ENCODE results near the gene MSRB2.
"Not testable (repeated sequence)": the region's sequence is repeated elsewhere in the genome, so short reads cannot be mapped to it uniquely, and the experiment has no call there.

The MSRB2 gene

DNA sequence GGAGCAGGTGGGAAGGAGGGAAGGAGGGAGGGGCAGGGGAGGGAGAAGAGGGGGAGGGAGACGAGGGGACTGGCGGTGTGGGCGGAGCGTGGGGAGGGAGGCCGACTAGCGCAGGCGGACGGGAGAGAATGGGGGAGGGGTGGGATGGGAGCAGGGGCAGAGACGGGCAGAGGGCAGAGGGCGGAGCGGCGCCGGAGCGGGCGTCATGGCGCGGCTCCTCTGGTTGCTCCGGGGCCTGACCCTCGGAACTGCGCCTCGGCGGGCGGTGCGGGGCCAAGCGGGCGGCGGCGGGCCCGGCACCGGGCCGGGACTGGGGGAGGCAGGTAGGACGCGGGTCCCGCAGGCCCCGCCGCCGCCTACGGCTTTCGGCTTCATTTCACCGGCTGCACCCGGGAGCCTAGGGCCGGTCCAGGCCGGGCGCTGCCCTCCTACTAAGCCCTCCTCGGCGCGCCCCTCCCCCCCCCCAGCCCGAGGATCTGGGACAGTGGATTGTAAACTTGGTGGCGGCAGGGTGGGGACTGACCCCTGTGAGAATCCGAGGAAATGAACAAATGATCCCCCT, at the start of gene MSRB2:
Gene MSRB2 (plus strand): TSS at position 176 of the 562 bp plus-strand sequence. CDS start 30 bp downstream, at position 206.
- DNase-seq, result no peak

DNA sequence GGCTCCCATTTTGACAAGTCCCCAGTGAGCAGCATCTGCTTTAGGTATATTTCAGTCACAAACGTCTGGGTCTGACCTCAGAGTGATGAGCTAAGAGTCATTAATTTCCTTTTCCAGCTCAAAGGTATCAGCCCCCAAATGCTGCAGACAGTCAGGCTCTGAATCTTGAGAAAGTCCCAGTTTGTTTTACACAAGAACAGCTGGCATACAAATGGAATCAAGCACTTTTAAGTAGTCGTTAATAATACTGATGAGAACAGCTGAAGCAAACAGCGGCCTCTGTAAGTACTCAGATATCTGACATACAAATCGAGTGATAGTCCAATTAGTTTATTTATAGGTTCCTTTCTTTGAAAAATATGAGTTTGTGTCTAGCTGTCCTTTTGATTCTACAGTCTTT, 49.4 kb upstream of the MSRB2 start:
- no peak for DNase-seq

DNA sequence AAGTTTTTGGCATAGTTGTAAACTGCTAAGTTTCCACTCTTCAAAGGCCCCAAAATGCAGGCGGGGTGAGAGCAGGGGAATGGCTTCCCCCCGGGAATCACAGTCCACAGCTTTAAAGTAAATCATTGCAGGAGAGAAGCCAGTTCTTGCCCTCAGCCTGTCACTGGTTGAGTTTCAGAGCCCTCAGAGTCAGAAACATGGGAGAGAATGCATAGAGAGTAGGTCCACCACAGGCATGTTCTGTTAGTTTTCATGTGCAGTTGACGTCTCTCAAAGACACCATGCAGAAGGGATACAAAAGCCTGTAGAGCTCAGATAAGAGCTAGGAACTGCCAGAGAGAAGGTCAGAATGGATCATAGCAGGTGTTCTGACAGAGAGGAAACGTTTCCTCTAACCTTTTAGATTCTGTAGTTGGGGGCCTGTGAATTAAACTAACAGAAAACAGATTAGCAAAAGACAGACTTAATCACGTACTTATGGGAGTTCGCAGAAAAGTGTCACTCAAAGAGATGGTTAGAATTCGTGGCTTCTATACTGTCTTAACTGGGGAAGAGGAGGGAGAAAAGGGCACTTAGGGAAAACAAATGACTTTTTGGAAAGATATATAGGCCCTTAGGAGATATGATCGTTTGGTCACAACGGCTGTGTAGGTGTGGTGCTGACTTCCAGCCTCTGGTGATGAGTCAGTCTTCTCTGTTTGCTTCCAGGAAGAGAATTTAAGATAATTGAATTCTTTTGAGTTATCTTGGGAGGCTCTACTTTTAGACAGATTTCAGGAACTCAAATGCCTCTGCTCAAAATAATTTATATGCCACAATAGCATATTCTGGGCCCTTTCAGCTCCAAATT, 48.0 kb upstream of the MSRB2 start:
- DNase-seq, result no peak

DNA sequence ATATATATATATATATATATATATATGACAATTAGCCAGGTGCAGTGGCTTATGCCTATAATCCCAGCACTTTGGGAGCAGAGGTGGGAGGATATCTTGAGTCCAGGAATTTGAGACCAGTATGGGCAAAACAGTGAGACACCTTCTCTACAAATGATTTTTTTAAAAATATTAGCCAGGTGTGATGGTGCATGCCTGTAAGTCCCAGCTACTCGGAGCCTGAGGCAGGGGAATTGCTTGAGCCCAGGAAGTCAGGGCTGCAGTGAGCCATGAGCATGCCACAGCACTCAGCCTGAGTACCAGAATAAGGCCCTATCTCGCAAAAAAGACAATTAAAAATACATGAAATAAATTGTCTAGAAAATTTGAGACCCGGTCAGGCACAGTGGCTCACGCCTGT, 47.2 kb upstream of the MSRB2 start:
- no peak for DNase-seq

DNA sequence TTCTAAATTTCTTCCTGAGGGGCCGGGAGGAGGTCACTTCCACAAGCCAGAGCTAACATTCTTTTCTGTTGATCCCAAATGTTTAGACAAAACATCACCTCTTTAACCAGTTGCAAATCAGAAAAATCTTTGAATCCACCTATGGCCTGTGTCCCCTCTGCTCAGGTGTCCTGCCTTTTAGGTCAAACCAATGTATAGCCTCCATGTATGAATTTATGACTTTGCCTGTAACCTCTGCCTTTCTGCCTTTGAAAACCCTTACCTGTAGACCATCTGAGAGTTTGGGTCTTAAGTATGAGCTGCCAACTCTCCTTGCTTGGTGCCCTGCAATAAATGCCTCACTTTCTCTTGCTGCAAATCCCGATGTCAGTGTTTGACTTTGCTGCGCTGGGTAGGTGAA, 44.1 kb upstream of the MSRB2 start:
- no peak for DNase-seq

DNA sequence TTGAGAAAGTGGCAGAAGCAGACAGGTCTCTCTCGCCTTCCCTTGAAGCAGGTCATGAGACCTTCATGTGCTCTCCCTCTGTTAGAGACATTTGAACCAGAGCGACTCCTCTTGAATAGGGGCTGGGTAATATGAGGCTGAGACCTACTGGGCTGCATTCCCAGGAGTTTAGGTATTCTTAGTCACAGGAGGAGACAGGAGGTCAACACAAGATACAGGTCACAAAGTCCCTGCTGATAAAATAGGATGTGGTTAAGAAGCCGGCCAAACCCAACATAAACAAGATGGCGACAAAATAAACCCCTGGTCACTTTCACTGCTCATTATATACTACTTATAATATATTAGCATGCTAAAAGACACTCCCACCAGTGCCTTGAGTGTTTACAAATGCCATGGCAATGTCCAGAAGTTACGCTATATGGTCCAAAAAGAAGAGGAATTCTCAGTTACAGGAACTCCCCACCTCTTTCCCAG, 43.5 kb upstream of the MSRB2 start:
- no peak for DNase-seq

DNA sequence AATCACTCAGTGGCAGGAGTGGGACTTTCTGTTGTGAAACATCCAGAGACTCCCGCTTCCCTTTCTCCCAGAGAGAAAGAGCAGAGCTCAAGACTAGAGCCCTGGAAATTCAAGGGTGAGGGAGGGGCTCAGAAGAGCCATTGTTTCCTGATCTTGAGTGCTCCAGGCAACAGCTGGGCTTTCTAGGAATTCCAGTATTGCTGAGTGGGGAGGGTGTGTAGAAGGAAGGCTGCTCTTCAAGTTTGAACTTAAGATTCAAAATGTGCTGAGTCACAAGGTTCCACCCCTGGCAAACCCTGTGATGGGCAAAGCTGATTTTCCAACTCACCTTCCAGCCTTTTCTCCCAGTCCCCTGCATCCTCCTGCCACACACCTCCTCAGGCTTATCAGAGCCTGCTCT, 42.3 kb upstream of the MSRB2 start:
- DNase-seq, result no peak

DNA sequence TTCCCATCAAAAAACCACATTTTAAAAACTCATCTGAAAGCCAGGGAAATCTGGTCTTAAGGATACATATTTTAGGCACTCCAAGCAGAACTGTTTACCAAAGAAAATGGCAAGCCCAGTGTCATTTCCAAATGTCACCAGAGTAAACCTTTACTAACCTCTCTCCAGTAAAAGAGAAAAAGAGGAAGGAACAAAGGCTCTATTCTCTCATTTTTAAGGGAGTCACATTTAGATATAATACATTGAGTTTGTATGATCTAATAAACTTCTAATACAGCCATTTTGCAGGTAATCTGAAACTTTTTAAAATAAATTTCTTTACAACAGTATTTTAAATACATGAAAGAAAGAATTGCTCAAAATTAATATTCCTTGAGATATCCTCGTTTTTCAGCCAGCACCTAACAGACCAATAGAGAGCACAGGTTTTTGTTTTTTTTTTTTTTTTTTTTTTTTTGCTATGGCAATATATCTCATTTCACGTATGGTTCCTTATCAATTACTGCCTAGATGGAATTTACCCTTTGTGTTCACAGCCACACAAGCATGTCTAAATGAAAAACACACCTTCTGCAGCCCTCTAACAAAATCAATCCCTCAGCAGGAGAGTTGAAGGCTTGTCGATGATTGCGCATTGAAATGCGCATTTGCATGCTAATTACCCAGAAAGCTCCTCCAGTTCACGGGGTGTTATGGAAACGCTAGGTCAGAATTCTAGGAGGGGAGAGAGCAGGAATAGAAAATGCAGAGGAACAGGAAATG, 39.8 kb upstream of the MSRB2 start:
- no peak for DNase-seq

DNA sequence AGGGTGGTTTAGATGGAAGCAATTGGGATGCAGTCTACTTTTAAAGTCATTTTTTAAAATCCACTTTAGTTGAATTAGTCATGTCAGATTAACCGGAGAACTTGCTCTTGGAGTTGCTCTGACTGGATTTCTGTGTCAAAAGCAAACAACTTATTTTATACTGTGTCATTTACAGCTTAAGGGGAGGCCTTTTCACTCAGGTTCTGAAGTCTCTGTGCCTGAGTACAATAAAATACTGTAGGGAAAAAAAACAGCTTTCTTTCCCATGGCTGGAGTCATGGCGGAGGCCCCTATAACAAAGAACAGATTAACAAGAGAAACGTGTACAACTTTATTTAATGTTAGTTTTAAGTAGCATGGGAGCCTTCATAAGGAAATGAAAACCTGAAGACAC, 39.2 kb upstream of the MSRB2 start:
- DNase-seq, result no peak

DNA sequence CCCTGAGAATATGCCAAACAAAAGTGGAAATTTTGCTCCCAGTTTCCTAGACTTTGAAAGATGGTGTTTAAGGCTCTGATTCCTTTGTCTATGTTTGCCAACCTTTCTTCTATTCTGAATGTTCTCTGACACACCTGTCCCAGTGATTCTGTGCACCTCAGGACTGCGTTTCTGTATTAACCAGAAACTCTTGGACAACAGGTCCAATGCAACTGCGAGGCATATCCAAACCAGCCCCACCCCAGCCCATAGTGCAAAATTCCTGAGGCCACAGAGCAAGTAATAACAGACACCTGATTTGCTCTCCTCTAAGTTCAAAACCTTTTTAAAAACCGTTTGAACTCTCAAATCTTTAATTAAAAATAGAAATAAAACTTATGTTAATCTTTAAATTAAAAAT, 37.0 kb upstream of the MSRB2 start:
- DNase-seq, result no peak

DNA sequence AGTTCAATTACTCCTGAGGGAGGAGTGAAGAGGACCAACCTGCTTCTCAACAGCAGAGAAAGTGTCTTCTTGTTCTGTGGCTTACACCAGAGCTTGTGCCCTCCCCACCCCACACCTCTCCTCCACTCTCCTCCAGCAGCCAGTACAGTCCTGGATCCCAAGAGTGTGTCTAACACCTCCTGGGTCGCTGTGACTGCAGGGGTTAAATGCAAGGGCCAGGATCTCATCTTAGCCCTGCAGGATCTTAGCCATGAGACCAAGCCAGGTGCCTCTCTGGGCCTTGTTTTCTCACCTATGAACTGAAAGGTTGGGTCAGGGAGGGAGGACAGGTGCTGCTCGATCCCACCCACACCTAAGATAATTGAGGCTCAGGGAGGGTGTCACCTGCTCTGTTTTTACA, 34.5 kb upstream of the MSRB2 start:
- DNase-seq, result no peak

DNA sequence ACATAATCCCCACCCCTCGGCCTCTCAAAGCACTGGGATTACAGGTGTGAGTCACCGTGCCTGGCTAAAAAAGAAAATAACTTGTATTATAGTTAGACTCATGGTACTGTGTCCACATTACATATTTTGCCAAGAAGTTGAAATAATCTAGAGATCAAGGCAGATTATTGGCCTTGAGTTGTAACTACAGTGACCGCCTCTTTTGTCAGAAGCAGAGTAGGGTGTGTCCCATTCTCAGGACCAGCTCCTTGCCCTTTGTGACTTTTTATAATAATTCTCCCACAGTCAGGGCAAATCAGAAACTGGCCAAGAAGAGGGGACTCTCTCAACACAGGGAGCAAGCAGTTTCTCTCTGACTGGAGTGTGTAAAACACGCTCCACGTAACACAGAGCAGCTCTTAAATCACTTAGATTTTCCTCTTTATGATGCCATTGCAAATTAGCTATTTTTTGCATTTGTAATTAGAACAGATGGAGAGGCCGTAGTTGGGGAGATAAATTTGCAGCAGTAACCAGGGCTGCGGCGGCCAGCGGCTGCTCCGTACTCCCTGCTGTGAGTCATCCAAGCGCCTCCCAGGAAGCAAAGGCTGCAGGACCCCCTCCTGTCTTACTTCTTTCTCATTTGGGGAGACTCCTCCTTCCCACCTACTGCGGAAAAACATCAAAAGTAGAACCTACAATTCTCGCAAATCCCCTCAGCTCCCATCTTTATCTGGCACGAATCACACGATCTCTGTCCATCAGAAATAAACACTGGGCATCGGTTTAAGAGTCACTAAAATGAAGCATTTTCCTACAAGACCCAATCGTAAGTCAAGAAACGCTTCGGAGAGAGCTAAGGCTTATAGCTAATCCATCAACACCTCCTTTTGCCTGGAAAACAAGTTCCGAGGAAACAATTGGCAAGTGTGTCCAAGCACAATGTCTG, 32.1 kb upstream of the MSRB2 start:
- no peak for DNase-seq

DNA sequence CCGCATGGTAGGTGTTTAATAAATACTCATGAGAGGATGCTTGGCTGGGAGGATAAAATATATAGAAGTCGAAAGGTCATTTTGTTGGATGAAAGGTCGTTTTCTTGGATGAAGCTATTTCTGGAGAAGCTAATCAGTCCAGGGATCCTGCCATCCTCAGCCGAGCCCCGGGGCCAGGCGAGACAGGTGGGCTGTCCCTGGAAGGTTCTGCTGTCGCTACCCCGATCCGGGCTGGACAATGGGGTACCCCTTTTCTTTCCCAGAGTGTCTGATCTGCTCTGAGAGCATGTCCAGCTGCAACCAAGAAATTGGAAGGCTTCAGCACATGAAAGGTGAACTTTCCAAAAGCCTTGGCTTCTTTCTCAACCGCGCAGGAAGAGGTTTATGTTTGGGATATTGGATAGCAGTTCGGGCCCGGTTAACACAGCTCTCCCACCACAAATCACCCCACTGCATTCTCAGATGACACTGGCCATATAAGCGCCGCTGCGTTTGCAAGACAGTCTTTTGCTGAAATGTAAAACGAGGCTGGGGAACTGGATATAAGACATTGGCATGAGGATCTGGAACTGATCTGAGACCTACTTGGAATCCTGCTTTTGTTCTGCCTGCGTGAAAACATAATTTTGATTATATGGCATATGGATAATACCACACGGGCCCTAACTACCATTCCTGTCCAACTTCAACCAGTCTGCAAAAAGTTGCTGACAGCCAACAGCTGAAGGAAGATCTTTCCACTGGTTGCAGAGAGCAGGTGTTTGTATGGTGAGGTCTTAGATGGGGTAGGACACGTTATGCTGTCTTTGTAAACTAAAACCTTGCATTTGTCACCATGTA, 31.2 kb upstream of the MSRB2 start:
- DNase-seq, result no peak

DNA sequence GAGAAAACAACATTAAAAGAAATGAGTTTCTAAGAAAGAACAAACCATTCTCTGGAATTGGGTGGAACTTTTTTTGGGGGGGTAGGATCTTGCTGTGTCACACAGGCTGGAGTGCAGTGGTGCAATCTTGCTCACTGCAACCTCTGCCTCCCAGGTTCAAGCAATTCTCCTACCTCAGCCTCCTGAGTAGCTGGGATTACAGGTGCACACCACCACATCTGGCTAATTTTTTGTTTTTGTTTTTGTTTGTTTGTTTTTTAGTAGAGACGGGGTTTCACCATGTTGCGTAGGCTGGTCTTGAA, 30.6 kb upstream of the MSRB2 start:
- DNase-seq, result not testable (repeated sequence)

DNA sequence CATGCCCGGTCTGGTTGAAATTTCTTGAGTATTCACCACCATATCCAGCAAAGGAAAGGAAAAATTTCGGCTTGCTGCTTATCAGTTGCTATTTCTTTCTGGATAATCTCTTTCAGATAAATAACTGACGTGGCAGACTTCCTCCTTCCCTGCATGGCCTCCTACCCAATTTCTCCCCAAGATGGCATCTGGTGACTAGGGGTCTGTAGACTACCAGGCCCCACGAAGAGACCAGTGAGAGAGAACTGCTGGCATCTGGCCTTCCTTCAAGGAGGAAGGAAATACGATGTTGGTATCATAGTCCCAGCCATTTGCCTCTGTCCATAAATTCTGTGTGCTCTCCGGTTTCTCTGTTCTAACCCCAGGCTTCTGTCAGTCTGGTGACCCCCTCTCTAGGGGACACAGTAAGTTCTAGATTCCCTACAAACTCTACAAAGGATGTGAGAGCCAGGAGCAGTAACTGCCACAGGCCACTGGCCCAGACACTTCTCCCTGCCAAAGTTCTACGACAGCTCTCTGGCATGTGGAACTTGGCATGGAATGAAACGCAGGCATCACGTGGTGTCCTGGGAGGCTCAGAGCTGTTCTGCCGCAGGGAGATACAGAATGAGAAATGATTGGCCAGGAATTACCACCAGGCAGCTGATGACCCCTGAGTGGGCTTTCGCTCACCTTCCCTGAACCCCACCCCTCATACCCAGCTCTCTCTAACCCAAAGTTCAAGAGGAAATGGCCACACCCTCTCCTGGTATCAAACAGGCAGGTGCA, 30.0 kb upstream of the MSRB2 start:
- no peak for DNase-seq

DNA sequence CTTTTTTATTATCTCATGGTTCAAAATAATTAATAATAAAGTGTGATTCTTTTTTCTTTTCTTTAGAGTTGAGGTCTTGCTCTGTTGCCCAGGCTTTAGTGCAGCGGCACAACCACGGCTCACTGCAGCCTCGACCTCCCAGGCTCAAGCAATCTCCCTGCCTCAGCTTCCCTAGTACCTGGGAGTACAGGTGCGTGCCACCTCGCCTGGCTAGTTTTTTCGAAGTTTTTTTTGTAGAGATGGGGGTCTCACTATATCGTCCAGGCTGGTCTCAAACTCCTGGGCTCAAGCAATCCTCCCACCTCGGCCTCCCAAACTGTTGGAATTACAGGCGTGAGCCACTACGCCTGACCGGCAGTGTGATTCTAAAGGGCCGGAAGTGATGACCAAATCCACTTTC, 28.0 kb upstream of the MSRB2 start:
- DNase-seq, result no peak

DNA sequence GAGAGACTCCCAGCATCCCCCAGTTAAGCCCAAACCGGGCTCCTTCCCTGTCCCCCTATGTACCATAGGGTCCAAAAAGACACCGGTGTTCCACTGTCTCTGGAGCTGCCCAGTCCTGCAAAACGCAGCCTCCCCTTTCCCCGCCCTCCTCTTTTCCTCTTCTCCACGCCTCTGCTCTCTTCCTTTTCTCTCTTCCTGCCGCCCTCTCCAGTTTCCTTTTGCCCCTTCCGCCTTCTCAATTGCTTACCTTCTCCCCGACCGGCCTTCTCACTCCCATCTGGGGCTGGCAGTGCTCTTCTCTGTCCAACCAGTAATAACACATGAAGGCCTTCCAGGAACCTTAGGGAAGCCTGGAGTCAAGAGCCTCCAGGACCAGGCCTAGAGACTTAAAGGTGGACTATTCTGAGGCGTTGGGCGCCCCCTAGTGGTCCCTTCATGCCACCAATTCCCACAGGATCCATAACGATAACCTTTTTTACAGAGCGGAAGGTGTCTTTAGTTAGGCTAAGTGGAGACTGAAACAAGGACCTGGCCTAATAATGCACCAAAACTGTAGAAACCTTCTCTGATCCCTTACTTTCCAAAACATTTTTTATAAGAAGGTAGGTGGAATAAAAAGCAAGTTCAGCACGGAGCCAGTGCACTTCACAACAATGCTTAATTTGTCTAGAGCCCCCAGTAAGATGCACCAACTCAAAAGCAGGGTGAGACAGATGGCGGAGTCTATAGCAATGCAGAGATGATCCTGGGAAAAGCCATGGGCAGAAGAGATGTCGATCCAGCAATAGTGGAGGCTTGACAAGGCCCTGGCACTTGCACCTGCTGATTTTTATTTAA, 27.2 kb upstream of the MSRB2 start:
- DNase-seq, result no peak

DNA sequence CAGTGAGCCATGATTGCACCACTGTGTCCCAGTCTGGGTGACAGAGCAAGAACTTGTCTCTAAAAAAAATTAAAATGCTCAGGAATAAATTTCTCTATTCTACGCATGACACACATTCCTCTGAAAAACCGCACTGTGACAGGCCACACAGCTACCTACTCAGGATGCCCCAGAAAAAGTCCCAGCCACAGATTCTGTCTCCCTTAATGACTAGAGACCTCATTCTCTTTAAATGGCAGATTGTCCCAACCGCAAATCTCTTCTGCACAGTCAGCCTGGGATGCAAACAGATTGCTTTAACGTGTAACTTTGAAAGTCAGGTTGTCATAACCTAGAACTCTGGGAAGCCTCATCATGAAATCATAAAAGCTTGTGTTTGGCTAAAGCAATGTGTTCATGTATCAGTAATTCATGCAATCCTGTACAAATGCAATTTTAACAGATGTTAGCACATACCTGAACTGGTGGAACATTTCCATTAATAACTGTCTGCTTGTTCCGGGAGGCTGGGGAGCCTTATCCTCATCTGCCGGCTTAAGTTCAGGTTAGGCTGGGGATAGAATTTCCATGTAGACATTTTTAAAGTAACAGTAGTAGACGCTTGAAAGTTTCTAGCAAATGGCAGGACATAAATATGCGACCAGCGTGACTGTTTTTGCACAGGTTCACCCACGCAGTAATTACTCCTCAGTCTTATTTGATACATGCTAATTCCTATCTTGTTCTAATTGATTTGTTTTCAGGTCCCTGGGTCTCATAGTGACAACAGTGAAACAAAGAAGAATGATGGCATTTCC, 26.2 kb upstream of the MSRB2 start:
- DNase-seq, result no peak

All from cortex of kidney (tissue), 1 donor.